Measurements from ENCODE around the gene INTS4.

Gene INTS4

GRCh38 chr11:77886401-77886800 lies 108.1 kb downstream of the INTS4 start:
- no peak overlapping the region for H3K4me3 ChIP-seq (ENCODE audit: low read depth, low read length)
- no peak for DNase-seq (ENCODE audit: low read depth)
- no peak for TF ChIP-seq MYC (IDR thresholded peaks at IDR 0.05; ENCODE audit: low read depth, low read length)
- no peak for TF ChIP-seq MAX (IDR thresholded peaks at IDR 0.05; ENCODE audit: low read depth, low read length)
- TF ChIP-seq POLR2A (IDR thresholded peaks at IDR 0.05; ENCODE audit: extremely low read depth, insufficient read length), result no peak
- no peak for TF ChIP-seq CTCF (IDR thresholded peaks at IDR 0.05; ENCODE audit: low read depth, low read length)

GRCh38 chr11:77884829-77885190 lies 109.7 kb downstream of the INTS4 start:
- no peak overlapping the region for H3K4me3 ChIP-seq (ENCODE audit: low read depth, low read length)
- DNase-seq (ENCODE audit: low read depth), result no peak
- TF ChIP-seq POLR2A (IDR thresholded peaks at IDR 0.05; ENCODE audit: extremely low read depth, insufficient read length) (no peak), MYC (IDR thresholded peaks at IDR 0.05; ENCODE audit: low read depth, low read length) (no peak), MAX (IDR thresholded peaks at IDR 0.05; ENCODE audit: low read depth, low read length) (no peak), CTCF (IDR thresholded peaks at IDR 0.05; ENCODE audit: low read depth, low read length) (no peak)

- H3K4me3 ChIP-seq (ENCODE audit: low read depth, low read length), result no peak overlapping the region
- no peak for TF ChIP-seq MAX (IDR thresholded peaks at IDR 0.05; ENCODE audit: low read depth, low read length)
- no peak for TF ChIP-seq CTCF (IDR thresholded peaks at IDR 0.05; ENCODE audit: low read depth, low read length)
- TF ChIP-seq POLR2A (IDR thresholded peaks at IDR 0.05; ENCODE audit: extremely low read depth, insufficient read length), result no peak
- TF ChIP-seq MYC (IDR thresholded peaks at IDR 0.05; ENCODE audit: low read depth, low read length), result no peak
- DNase-seq (ENCODE audit: low read depth), result no peak
Measured at GRCh38 chr11:77884186-77884828, 110.2 kb downstream of the INTS4 start.

- TF ChIP-seq POLR2A (IDR thresholded peaks at IDR 0.05; ENCODE audit: extremely low read depth, insufficient read length), result no peak
- no peak for TF ChIP-seq CTCF (IDR thresholded peaks at IDR 0.05; ENCODE audit: low read depth, low read length)
- TF ChIP-seq MYC (IDR thresholded peaks at IDR 0.05; ENCODE audit: low read depth, low read length), result no peak
- TF ChIP-seq MAX (IDR thresholded peaks at IDR 0.05; ENCODE audit: low read depth, low read length), result no peak
- H3K4me3 ChIP-seq (ENCODE audit: low read depth, low read length), result no peak overlapping the region
- no peak for DNase-seq (ENCODE audit: low read depth)
Measured at GRCh38 chr11:77883775-77884174, 110.7 kb downstream of the INTS4 start.

- H3K4me3 ChIP-seq (ENCODE audit: low read depth, low read length), result no peak overlapping the region
- TF ChIP-seq MAX (IDR thresholded peaks at IDR 0.05; ENCODE audit: low read depth, low read length) (no peak), MYC (IDR thresholded peaks at IDR 0.05; ENCODE audit: low read depth, low read length) (no peak), POLR2A (IDR thresholded peaks at IDR 0.05; ENCODE audit: extremely low read depth, insufficient read length) (no peak), CTCF (IDR thresholded peaks at IDR 0.05; ENCODE audit: low read depth, low read length) (no peak)
- no peak for DNase-seq (ENCODE audit: low read depth)
Measured at GRCh38 chr11:77882396-77882795, 112.1 kb downstream of the INTS4 start.
